Fibroblast of lung (primary cell): ENCODE data around the gene PID1.

ENCODE experiments used
- CTCF ChIP-seq, 2 donors: IDR thresholded peaks in 1 of 2; conservative IDR thresholded peaks in 1 of 2; 1 replicate in 1 of 2; 2 replicates in 1 of 2; pipeline ENCODE4 v1.5.1; 2011 to 2012; ENCODE audit warnings: low read length in 2 of 2, control low read depth in 1 of 2, inconsistent platforms in 1 of 2, low read depth in 1 of 2, mild to moderate bottlenecking in 1 of 2
- EZH2 ChIP-seq: IDR thresholded peaks from 2 replicates; pipeline ENCODE4 v1.5.1; 2012; ENCODE audit warnings: low read length, control low read depth, mild to moderate bottlenecking; ENCODE audit errors: missing control alignments

DNA sequence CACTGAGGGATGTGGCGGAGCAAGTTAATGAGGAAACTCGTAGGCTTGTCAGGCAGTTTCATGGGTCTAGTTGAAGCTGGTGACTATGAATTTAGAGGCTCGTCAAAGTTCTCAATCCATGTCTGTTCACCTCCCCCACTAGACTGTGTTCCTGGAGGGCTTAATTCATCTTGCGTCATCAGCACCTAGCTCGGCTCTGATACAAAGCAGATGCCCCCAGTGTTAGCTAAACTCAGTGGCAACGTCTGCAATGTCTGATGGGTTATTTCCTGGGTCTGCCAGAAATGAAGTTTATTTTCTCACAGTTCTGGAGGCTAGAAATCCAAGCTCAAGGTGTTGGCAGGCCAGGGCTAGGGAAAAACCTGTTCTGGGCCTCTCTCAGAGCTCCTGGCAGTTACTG is 140.6 kb downstream of the PID1 start:
- TF ChIP-seq CTCF (conservative IDR thresholded peaks at IDR 0.05 in 1 of 2, IDR thresholded peaks at IDR 0.05 in 1 of 2; ENCODE audit: low read depth in 1 of 2, low read length in 2 of 2): no peak
- TF ChIP-seq EZH2: no peak
